Measurements from ENCODE around the gene ASCL5. TPM values are rescaled to one million over a fixed set of nuclear protein-coding genes. Genes with fewer than 3 reads are reported as not detected.
"Not testable (repeated sequence)": the region's sequence is repeated elsewhere in the genome, so short reads cannot be mapped to it uniquely, and the experiment has no call there.

The ASCL5 gene
- total RNA-seq, 1 donor from 2014 or later = under 0.01 TPM

DNA sequence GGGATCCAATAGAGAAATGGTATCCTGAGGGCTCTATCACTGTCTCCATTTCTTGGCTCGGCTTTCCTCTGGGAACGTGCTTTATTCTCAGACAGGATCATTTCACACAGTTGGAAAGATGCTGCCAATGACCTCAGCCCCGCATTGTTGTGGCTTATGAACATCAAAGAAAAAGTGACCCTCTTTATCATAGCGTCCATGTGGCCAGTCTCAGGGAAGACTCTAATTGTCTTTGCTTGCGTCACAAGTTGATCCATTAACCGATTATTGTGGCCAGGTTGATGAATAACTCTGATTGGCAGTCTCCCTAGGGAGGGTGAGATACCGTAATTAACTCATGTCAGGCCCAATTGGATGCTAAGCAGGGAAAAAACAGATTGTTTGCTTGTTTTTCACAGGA, 37.7 kb upstream of the ASCL5 start:
- no peaks in the 10 kb centered on the region for H3K36me3 ChIP-seq (ENCODE audit: control insufficient read depth, insufficient read depth, low read length)
- no peaks in the 10 kb centered on the region for H3K27me3 ChIP-seq (ENCODE audit: control insufficient read depth, insufficient read depth, low read length)
- no peak for TF ChIP-seq CTCF (IDR thresholded peaks at IDR 0.05; ENCODE audit: insufficient read depth, low read length, severe bottlenecking)
- no peak for FAIRE-seq
- DNase-seq (ENCODE audit: low read depth) = no peak
- H3K4me3 ChIP-seq (ENCODE audit: low read depth, low read length) = no peak overlapping the region

- no peak for FAIRE-seq
- Histone ChIP-seq H3K36me3 (ENCODE audit: control insufficient read depth, insufficient read depth, low read length) (no peaks in the 10 kb centered on the region), H3K27me3 (ENCODE audit: control insufficient read depth, insufficient read depth, low read length) (no peaks in the 10 kb centered on the region), H3K4me3 (ENCODE audit: low read depth, low read length) (no peak overlapping the region)
- no peak for DNase-seq (ENCODE audit: low read depth)
- TF ChIP-seq CTCF (IDR thresholded peaks at IDR 0.05; ENCODE audit: insufficient read depth, low read length, severe bottlenecking) = no peak
Measured at GRCh38 chr1:201163707-201164106, 36.7 kb upstream of the ASCL5 start.

GRCh38 chr1:201163036-201163435, 36.1 kb upstream of the ASCL5 start:
- not testable (repeated sequence) for H3K4me3 ChIP-seq (ENCODE audit: low read depth, low read length); H3K36me3 ChIP-seq (ENCODE audit: control insufficient read depth, insufficient read depth, low read length); FAIRE-seq

GRCh38 chr1:201157949-201158348, 31.0 kb upstream of the ASCL5 start:
- DNase-seq (ENCODE audit: low read depth) (no peak), FAIRE-seq (no peak)
- Histone ChIP-seq H3K36me3 (ENCODE audit: control insufficient read depth, insufficient read depth, low read length) (no peaks in the 10 kb centered on the region), H3K27me3 (ENCODE audit: control insufficient read depth, insufficient read depth, low read length) (peaks cover 7% of the 10 kb centered on the region), H3K4me3 (ENCODE audit: low read depth, low read length) (no peak overlapping the region)
- no peak for TF ChIP-seq CTCF (IDR thresholded peaks at IDR 0.05; ENCODE audit: insufficient read depth, low read length, severe bottlenecking)

More at GRCh38 chr1:201163036-201163435, 36.1 kb upstream of the ASCL5 start:
- not testable (repeated sequence) for H3K27me3 ChIP-seq (ENCODE audit: control insufficient read depth, insufficient read depth, low read length); DNase-seq (ENCODE audit: low read depth)

- Histone ChIP-seq H3K27me3 (ENCODE audit: control insufficient read depth, insufficient read depth, low read length) (peaks cover 7% of the 10 kb centered on the region), H3K36me3 (ENCODE audit: control insufficient read depth, insufficient read depth, low read length) (no peaks in the 10 kb centered on the region), H3K4me3 (ENCODE audit: low read depth, low read length) (no peak overlapping the region)
- no peak for TF ChIP-seq CTCF (IDR thresholded peaks at IDR 0.05; ENCODE audit: insufficient read depth, low read length, severe bottlenecking)
- FAIRE-seq = no peak
- no peak for DNase-seq (ENCODE audit: low read depth)
Measured at GRCh38 chr1:201156819-201157218, 29.8 kb upstream of the ASCL5 start.

DNA sequence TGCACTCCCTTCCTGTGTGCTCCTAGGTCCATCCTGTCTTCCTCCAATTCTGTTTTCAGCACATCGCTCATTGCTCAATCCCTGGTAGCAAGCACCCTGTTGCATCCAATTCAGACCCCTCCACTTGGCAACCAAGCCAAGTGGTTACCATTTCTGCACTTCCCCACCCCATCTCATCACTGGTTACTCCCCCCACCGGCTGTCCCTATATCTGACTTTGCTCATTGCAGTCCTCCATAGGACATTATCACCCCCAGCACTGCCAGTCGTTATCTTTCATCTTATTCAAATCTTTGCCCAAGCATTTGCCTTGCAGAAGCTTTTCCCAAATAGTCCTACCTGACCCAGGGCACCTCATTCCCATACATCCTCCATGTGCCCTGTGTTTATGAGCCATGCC, 29.4 kb upstream of the ASCL5 start:
- TF ChIP-seq CTCF (IDR thresholded peaks at IDR 0.05; ENCODE audit: insufficient read depth, low read length, severe bottlenecking) = no peak
- no peak for FAIRE-seq
- no peak overlapping the region for H3K4me3 ChIP-seq (ENCODE audit: low read depth, low read length)
- DNase-seq (ENCODE audit: low read depth) = no peak
- no peaks in the 10 kb centered on the region for H3K36me3 ChIP-seq (ENCODE audit: control insufficient read depth, insufficient read depth, low read length)
- peaks cover 7% of the 10 kb centered on the region for H3K27me3 ChIP-seq (ENCODE audit: control insufficient read depth, insufficient read depth, low read length)

All from bronchial epithelial cell (primary cell).